NOMO-1 (cell line): ENCODE measurements around the gene KLHL41.
"Not testable (repeated sequence)": the region's sequence is repeated elsewhere in the genome, so short reads cannot be mapped to it uniquely, and the experiment has no call there.

Source experiments
- DNase-seq, 2 experiments: peaks; one replicate each; lab custom pipeline; 2025; ENCODE audit not compliant: unreplicated experiment in 2 of 2; lab: John Stamatoyannopoulos, UW

Gene KLHL41

GRCh38 chr2:169570752-169571151 lies 61.2 kb downstream of the KLHL41 start:
- DNase-seq, result not testable (repeated sequence)

- DNase-seq, result no peak
Measured at GRCh38 chr2:169571571-169571970, 62.1 kb downstream of the KLHL41 start.

GRCh38 chr2:169572189-169572588 lies 62.7 kb downstream of the KLHL41 start:
- DNase-seq, result no peak

GRCh38 chr2:169572821-169573159 lies 63.3 kb downstream of the KLHL41 start:
- DNase-seq, result no peak

GRCh38 chr2:169573160-169573973 lies 63.9 kb downstream of the KLHL41 start, which contains the start of gene FASTKD1:
TSS of gene FASTKD1 (minus strand) at chr2:169573865. CDS start at chr2:169572029, 1,836 bp downstream.
- peak; percentile 92 to 95 for DNase-seq

- no peak for DNase-seq
Measured at GRCh38 chr2:169573974-169574299, 64.4 kb downstream of the KLHL41 start.

- DNase-seq, result not testable (repeated sequence)
Measured at GRCh38 chr2:169574539-169574938, 65.0 kb downstream of the KLHL41 start.

- DNase-seq, result not testable (repeated sequence)
Measured at GRCh38 chr2:169575264-169575663, 65.8 kb downstream of the KLHL41 start.
